GM13977 (cell line): ENCODE measurements around the gene SHKBP1.
A peak's percentile ranks its signal among the peaks of the same experiment; 100 is the strongest.

Experiments
- DNase-seq: peaks from one replicate; pipeline ENCODE4 v3.0.0; 2012; ENCODE audit warnings: low spot score
- CTCF ChIP-seq: IDR thresholded peaks from 2 replicates; pipeline ENCODE4 v1.5.1; 2012; ENCODE audit warnings: mild to moderate bottlenecking, control low read depth; ENCODE audit not compliant: insufficient read depth; ENCODE audit errors: extremely low read depth, missing control alignments
- in situ Hi-C: fragments of 300-500 bp; cut with MboI; formaldehyde crosslinking; loops from one replicate; pipeline ENCODE4 v1.12.0; 2022; ENCODE audit warnings: low sequenced_read_pairs, low pct_unique_long_range_greater_than_20kb, mixed read lengths, inconsistent platforms; ENCODE audit not compliant: unreplicated experiment

The SHKBP1 gene

GRCh38 chr19:40598121-40598917 lies 21.6 kb downstream of the SHKBP1 start:
- in situ Hi-C loops = no loop called here
- peak; percentile 87 for DNase-seq
- peak; percentile 98 for TF ChIP-seq CTCF

GRCh38 chr19:40598918-40599307 lies 22.2 kb downstream of the SHKBP1 start:
- TF ChIP-seq CTCF = no peak
- DNase-seq = no peak
- in situ Hi-C loops = no loop called here

GRCh38 chr19:40599331-40599901 lies 22.7 kb downstream of the SHKBP1 start:
- in situ Hi-C loops = no loop called here
- no peak for TF ChIP-seq CTCF
- DNase-seq = no peak

GRCh38 chr19:40599902-40600569 lies 23.4 kb downstream of the SHKBP1 start:
- in situ Hi-C loops = loop anchor here (25.0 kb wide), 1 partner anchor 288 kb away; no protein-coding TSS in a partner anchor
- TF ChIP-seq CTCF = no peak
- DNase-seq = no peak

GRCh38 chr19:40600570-40601133 lies 24.0 kb downstream of the SHKBP1 start:
- DNase-seq = no peak
- in situ Hi-C loops = loop anchor here (25.0 kb wide), 1 partner anchor 288 kb away; no protein-coding TSS in a partner anchor

More at GRCh38 chr19:40600570-40601133, 24.0 kb downstream of the SHKBP1 start:
- no peak for TF ChIP-seq CTCF
